GM18505 (cell line): ENCODE results near the gene CYB5R2.

Source experiments
- ATAC-seq: cut with Tn5 transposase; IDR thresholded peaks from one replicate; pipeline ENCODE4 v1.9.1; 2021; ENCODE audit not compliant: unreplicated experiment
- POLR2A ChIP-seq: IDR thresholded peaks from 4 replicates; pipeline ENCODE4 v1.6.1; 2011; ENCODE audit warnings: borderline replicate concordance; ENCODE audit not compliant: insufficient read depth, insufficient read length; ENCODE audit errors: extremely low read depth

CYB5R2 gene

DNA sequence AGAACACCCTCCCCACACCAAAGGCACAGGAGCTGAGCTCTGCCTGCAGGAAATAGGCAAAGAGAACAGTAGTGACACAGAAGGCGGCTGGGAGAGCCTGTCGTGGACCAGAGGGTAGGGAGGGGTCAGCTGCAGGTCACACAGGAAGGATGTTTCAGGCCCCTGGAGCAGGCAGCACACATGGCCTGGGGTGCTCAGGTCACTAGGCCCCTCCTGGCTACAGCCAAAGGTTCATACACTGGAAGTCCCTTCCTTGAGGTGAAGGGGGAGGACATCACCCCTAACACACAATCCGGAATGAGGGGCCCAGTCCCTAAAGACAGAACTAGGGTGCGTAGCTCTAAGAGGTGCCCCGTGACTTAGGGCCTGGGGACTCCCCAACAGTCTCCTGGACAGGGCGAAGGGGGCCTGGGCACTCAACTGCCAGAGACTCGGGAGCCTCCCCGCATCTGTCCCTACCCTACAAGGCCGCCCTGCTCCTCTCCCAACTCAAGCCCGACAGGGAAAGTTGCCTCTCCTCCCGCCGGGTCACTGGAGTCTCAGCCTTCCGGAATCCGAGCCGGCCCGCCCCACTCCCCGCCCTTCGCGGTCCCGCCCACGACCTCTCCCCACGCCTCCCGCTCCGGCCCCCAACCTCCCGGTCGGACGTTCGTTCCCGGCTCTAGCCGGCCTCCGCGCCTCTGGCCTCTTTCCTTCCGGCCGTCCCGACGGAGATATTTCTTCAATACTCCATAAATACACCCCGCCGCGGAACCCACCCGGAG lies at the start of gene CYB5R2:
CYB5R2 (minus strand) TSS at position 541 of the 764 bp plus-strand sequence. CDS start 675 bp downstream, outside the sequence.
- peak; percentile 55 for TF ChIP-seq POLR2A
- no peak for ATAC-seq

- ATAC-seq, result no peak
- TF ChIP-seq POLR2A, result no peak
Observed at GRCh38 chr11:7714786-7715185, 41.5 kb upstream of the CYB5R2 start.

DNA sequence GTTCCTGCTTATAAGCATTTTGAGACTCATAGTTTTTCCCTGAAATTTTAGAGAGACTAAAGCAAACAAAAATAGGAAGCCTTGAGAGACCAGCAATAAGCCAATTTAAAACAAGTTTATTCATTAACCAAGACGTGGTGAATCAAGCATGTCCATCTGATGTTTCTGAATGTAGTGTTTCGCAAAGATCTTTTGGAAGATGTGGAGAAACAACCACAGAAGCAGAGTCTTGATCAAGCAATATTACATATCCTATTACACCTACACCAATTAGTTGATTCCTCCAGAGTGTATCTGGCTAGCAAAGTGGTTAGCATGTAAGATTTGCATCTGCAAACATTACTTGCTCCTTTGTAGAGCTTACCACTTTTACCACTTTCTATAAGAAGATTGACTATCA lies 33.1 kb upstream of the CYB5R2 start, which contains the start of gene OVCH2:
OVCH2 (minus strand) TSS at position 101 of the 400 bp plus-strand sequence; CDS start at position 18, 83 bp downstream.
- ATAC-seq, result no peak
- TF ChIP-seq POLR2A, result no peak

- TF ChIP-seq POLR2A, result no peak
Observed at GRCh38 chr11:7703740-7704139, 30.4 kb upstream of the CYB5R2 start.

GRCh38 chr11:7696424-7696823 lies 23.1 kb upstream of the CYB5R2 start:
- ATAC-seq, result no peak
- no peak for TF ChIP-seq POLR2A

More at GRCh38 chr11:7703740-7704139, 30.4 kb upstream of the CYB5R2 start:
- no peak for ATAC-seq

GRCh38 chr11:7694235-7694634 lies 20.9 kb upstream of the CYB5R2 start:
- no peak for ATAC-seq
- no peak for TF ChIP-seq POLR2A

DNA sequence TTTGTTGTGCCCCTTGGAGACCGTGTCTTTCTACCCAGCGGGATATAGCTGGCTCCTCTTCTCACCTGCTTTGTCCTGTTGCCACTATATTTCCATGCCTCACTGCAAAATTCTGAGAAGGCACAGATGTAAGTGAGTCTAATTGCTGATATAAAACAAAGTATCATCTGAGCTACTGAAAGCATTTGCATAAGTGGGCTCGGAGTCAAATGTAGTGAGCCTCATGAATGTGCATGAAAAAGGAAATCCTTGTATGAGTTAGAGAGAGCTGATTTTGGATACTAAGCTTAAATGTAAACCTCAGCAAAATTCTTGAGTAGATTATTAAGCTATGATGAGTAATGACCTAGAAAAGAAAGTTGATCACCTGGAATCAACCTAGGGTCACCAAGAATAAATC lies 19.1 kb upstream of the CYB5R2 start:
- no peak for ATAC-seq
- no peak for TF ChIP-seq POLR2A

- TF ChIP-seq POLR2A, result no peak
- ATAC-seq, result no peak
Observed at GRCh38 chr11:7691759-7692350, 18.6 kb upstream of the CYB5R2 start.

GRCh38 chr11:7690648-7691047 lies 17.3 kb upstream of the CYB5R2 start:
- no peak for ATAC-seq
- TF ChIP-seq POLR2A, result no peak

DNA sequence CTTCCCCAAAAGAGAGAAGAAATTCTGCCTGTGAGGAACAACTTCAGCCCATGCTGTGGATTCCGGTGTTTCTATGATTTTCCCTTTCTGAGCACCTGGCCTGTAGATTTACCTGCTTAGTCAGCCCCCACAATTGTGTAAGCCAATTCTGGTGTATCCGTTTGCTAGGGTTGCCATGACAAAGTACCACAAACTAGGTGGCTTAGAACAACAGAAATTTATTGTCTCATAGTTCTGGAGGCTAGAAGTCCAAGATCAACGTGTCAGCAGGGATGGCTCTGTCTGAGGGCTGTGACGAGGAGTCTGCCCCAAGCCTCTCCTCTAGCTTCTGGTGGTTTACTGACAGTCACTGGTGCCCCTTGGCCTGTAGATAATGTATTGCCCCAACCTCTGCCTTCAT lies 15.9 kb upstream of the CYB5R2 start:
- ATAC-seq, result no peak

GRCh38 chr11:7688238-7688826 lies 15.0 kb upstream of the CYB5R2 start:
- no peak for TF ChIP-seq POLR2A
- ATAC-seq, result peak; percentile 53

More for the DNA sequence above, 15.9 kb upstream of the CYB5R2 start:
- TF ChIP-seq POLR2A, result no peak

GRCh38 chr11:7687386-7687785 lies 14.1 kb upstream of the CYB5R2 start:
- no peak for TF ChIP-seq POLR2A
- no peak for ATAC-seq

DNA sequence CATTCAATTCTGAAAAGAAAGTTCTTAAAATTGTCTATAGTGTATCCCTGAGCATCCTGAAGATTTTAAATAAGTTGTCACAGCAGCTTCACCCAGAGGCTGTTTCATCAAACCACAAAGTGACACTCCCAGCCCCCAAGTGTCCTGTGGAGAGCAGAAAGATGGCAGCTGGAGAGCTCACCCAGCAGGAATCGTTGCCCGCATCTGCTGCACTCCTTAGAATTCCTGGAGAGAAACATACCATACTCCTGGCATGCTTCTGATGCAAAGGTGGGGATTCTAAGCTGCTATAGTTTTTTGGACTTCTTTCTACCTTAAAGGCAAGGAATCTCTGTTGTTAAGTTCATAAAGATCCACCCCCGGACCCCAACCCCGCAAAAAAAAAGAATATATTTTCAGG lies 13.5 kb upstream of the CYB5R2 start:
- ATAC-seq, result no peak
- no peak for TF ChIP-seq POLR2A

- no peak for ATAC-seq
- no peak for TF ChIP-seq POLR2A
Observed at GRCh38 chr11:7683571-7683970, 10.3 kb upstream of the CYB5R2 start.
